K562 (cell line): ENCODE data around the gene ECSIT. TPM values are rescaled to one million over a fixed set of nuclear protein-coding genes. Genes with fewer than 3 reads are reported as not detected.

Source experiments
- E2F6 ChIP-seq, 2 experiments: IDR thresholded peaks; 2 replicates each; pipeline ENCODE4 v1.6.1; 2011; ENCODE audit warnings: borderline replicate concordance in 1 of 2, control low read depth in 1 of 2, low read depth in 1 of 2, low read length in 1 of 2, mild to moderate bottlenecking in 1 of 2, mixed read lengths in 1 of 2, moderate library complexity in 1 of 2; ENCODE audit not compliant: insufficient read depth in 1 of 2, insufficient read length in 1 of 2, poor library complexity in 1 of 2, severe bottlenecking in 1 of 2; ENCODE audit errors: extremely low read depth in 1 of 2
- HDGF ChIP-seq: fragments of 450-650 bp; IDR thresholded peaks from 2 replicates; pipeline ENCODE4 v1.6.1; 2016
- NKRF ChIP-seq: fragments of 450-650 bp; IDR thresholded peaks from 2 replicates; pipeline ENCODE4 v1.6.1; 2016; ENCODE audit warnings: borderline replicate concordance
- RBM39 ChIP-seq: fragments of 200-400 bp; formaldehyde crosslinking; optimal IDR thresholded peaks from 2 replicates; pipeline ENCODE3; 2018; ENCODE audit warnings: low read depth, low read length
- SIN3B ChIP-seq: fragments of 450-650 bp; IDR thresholded peaks from 2 replicates; pipeline ENCODE4 v1.6.1; 2017; ENCODE audit warnings: low read depth, mild to moderate bottlenecking, moderate library complexity
- TARDBP ChIP-seq: fragments of 450-650 bp; IDR thresholded peaks from 2 replicates; pipeline ENCODE4 v1.6.1; 2016
- TRIM24 ChIP-seq, 2 experiments: fragments of 450-650 bp; IDR thresholded peaks; 2 replicates each; pipeline ENCODE4 v1.6.1; 2016
- ZNF407 ChIP-seq: fragments of 450-650 bp; IDR thresholded peaks from 2 replicates; pipeline ENCODE4 v1.6.1; 2016; ENCODE audit warnings: low read depth
- polyA plus RNA-seq, 8 experiments: library from polyadenylated mRNA; depleted of rRNA in 4 of 8; stranded (reverse) in 5 of 8; unstranded in 3 of 8; fragments of >200 nt; fragmentation: Nextera tagmentation in 2 of 8; fragmentation: Illumina TruSeq in 1 of 8; extraction: Ambion mirVana in 2 of 8; extraction: Trizol in 1 of 8; gene quantifications; 2 replicates each; pipeline versions ENCODE4 v1.2.1 to v1.2.3, GENCODE V29; 2011 to 2014; ENCODE audit warnings: inconsistent platforms in 1 of 8, missing spikeins in 1 of 8
- total RNA-seq, 7 experiments: library from RNA; depleted of rRNA in 6 of 7; stranded (reverse); fragments of >200 nt in 6 of 7; fragmentation: Illumina TruSeq in 2 of 7; extraction: Trizol in 2 of 7; gene quantifications; 2 replicates each; pipeline versions ENCODE4 v1.2.1 to v1.2.3, GENCODE V29; 2011 to 2021; ENCODE audit warnings: low replicate concordance in 1 of 7

The ECSIT gene
- total and polyA plus RNA-seq, 9 of the 15 experiments (the other 6 are each of a cell fraction or from before 2014, with no cell fraction given) = 1.1 to 82.5 (median 43.9) TPM

GRCh38 chr19:11482384-11483050 lies 46.4 kb downstream of the ECSIT start (continued):
- TF ChIP-seq ZNF407 (no peak), E2F6 (IDR thresholded peaks at IDR 0.05; ENCODE audit: borderline replicate concordance in 1 of 2, extremely low read depth in 1 of 2, insufficient read depth in 1 of 2, insufficient read length in 1 of 2, low read depth in 1 of 2, low read length in 1 of 2, poor library complexity in 1 of 2, severe bottlenecking in 1 of 2) (peak; percentile 98 to 100), RBM39 (peak; percentile 70), TRIM24 (IDR thresholded peaks at IDR 0.05) (peak in 1 of 2 experiments; percentile 54; a peak in 1 of 4 replicates), HDGF (no peak), TARDBP (0 out of 2 replicates have a peak, but pooled peaks have one; percentile 54), SIN3B (peak; percentile 29; the same call in 1 of the 2 replicates), NKRF (0 out of 2 replicates have a peak, but pooled peaks have one; percentile 43)
